ENCODE data around the gene NLGN4X.

Gene NLGN4X

GRCh38 chrX:5867778-5868177, 360.9 kb downstream of the NLGN4X start:
- no peak for DNase-seq (ENCODE audit: low read depth in 2 of 2)

GRCh38 chrX:5857232-5857631, 371.4 kb downstream of the NLGN4X start:
- no peak for DNase-seq (ENCODE audit: low read depth in 2 of 2)

- DNase-seq (ENCODE audit: low read depth in 2 of 2) = no peak
Observed at GRCh38 chrX:5852941-5853340, 375.7 kb downstream of the NLGN4X start.

DNA sequence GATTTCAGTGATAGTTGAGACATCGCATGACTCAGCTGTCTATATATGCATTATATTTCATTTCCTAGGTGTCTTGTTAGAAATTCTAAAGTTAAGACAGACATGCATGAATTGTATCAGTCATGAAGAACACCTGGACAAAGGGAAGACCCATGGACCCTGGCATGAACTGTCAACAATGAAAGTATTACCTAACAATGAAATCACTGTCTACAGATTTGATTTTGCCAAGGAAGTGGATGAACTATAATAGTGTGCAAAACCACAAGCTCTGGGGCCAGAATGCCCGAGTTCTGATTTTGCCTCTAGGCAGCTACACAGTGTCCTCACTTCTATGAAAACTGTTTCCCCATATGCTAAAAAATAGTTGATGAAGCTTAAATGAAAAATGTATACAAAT, 386.1 kb downstream of the NLGN4X start:
- no peak for DNase-seq (ENCODE audit: low read depth in 2 of 2)

Measured in fibroblast of skin of left biceps (primary cell).